Measurements from ENCODE around the gene CYTH1.

Gene CYTH1

GRCh38 chr17:78641666-78642065 lies 140.4 kb downstream of the CYTH1 start:
- DNase-seq = no peak

- no peak for DNase-seq
These were observed 140.8 kb downstream of the CYTH1 start for GRCh38 chr17:78641243-78641642.

GRCh38 chr17:78640700-78641099 lies 141.4 kb downstream of the CYTH1 start:
- DNase-seq = no peak

- no peak for DNase-seq
These were observed 144.2 kb downstream of the CYTH1 start for GRCh38 chr17:78637643-78638420.

GRCh38 chr17:78637146-78637545 lies 144.9 kb downstream of the CYTH1 start:
- DNase-seq = no peak

- DNase-seq = no peak
These were observed 147.9 kb downstream of the CYTH1 start for GRCh38 chr17:78634154-78634553.

GRCh38 chr17:78629436-78629995 lies 152.6 kb downstream of the CYTH1 start:
- DNase-seq = no peak

- no peak for DNase-seq
These were observed 153.3 kb downstream of the CYTH1 start for GRCh38 chr17:78628547-78629435.

- DNase-seq = no peak
These were observed 157.5 kb downstream of the CYTH1 start for GRCh38 chr17:78624324-78625151.
